HG03342 (cell line): ENCODE results near the gene AKAP5.

Source experiments
- ATAC-seq: cut with Tn5 transposase; IDR thresholded peaks from one replicate; pipeline ENCODE4 v1.9.1; 2021; ENCODE audit warnings: mild to moderate bottlenecking, moderate library complexity; ENCODE audit not compliant: unreplicated experiment

The AKAP5 gene

DNA sequence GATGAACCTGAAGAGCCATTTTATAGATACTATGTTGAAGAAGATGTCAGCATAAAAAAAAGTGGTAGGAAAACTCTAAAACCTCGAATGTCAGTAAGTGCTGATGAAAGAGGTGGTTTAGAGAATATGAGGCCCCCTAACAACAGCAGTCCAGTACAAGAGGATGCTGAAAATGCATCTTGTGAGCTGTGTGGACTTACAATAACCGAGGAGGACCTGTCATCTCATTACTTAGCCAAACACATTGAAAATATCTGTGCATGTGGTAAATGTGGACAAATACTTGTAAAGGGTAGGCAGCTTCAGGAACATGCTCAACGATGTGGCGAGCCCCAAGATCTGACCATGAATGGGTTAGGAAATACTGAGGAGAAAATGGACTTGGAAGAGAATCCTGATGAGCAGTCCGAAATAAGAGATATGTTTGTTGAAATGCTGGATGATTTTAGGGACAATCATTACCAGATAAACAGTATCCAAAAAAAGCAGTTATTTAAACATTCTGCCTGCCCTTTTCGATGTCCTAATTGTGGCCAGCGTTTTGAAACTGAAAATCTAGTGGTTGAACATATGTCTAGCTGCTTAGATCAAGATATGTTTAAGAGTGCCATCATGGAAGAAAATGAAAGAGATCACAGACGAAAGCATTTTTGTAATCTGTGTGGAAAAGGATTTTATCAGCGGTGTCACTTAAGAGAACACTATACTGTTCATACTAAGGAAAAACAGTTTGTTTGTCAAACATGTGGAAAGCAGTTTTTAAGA, 57.5 kb downstream of the AKAP5 start:
- ATAC-seq: no peak
